OCI-LY3 (cell line): ENCODE data around the gene UGT2A3.

Source experiments
- EZH2phosphoT487 ChIP-seq: fragments of 200-600 bp; shearing (Covaris generic); IDR thresholded peaks from 2 replicates; pipeline ENCODE4 v1.6.1; 2018; ENCODE audit warnings: antibody characterized with exemption, mixed run types, low read depth
- TF ChIP-seq, protein P1 (sequence below): fragments of 200-600, 300-600 bp; sonication (generic); IDR thresholded peaks from 2 replicates; pipeline ENCODE4 v1.5.1; 2014; ENCODE audit warnings: antibody characterized with exemption, low read length, low read depth

DNA sequence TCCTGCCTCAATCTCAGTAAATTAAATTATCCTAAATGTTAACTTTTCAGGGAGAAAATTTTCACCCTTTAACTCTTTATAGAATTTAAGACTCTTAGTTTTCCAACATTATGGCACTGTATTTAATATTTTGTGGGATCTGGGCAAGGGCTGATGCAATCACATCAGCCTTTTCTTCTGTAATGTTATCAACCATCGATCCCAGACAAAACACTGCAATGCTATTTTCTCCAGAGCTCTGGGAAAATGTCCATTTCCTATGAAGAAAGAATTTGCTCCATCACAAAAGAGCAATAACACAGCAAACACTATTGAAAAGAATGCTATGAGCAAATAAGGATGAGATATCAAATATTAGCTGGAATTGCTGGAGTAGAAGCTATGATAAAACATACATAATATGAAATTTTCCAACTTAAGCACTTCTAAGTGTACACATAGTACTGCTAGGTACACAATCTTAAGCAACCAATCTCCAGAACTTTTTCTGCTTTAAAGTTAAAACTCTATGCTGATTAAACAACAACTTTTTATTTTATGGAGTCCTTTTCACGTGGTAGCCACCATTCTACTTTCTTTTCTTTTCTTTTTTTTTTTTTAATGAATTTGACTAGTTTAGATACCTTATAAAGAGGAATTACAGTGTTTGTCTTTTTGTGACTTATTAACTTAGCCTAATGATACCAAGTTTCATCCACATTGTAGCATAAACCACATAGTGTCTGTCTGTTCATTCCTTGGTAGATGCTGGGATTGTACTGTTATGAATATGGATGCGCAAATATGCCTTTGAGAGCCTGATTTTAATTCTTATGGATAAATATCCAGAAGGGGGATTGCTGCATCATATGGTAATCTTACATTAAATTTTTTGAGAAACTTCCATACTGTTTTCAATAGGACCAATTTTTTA is 43.6 kb downstream of the UGT2A3 start:
- TF ChIP-seq, protein P1, sequence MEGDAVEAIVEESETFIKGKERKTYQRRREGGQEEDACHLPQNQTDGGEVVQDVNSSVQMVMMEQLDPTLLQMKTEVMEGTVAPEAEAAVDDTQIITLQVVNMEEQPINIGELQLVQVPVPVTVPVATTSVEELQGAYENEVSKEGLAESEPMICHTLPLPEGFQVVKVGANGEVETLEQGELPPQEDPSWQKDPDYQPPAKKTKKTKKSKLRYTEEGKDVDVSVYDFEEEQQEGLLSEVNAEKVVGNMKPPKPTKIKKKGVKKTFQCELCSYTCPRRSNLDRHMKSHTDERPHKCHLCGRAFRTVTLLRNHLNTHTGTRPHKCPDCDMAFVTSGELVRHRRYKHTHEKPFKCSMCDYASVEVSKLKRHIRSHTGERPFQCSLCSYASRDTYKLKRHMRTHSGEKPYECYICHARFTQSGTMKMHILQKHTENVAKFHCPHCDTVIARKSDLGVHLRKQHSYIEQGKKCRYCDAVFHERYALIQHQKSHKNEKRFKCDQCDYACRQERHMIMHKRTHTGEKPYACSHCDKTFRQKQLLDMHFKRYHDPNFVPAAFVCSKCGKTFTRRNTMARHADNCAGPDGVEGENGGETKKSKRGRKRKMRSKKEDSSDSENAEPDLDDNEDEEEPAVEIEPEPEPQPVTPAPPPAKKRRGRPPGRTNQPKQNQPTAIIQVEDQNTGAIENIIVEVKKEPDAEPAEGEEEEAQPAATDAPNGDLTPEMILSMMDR, result no peak
- no peak for TF ChIP-seq EZH2phosphoT487
